Fibroblast of lung (primary cell): ENCODE results near the gene FHOD3. TPM values are rescaled to one million over a fixed set of nuclear protein-coding genes. Genes with fewer than 3 reads are reported as not detected.

Experiments
- DNase-seq, 2 donors: peaks; one replicate each; pipeline versions ENCODE4 v3.0.0 to v3.0.0-alpha.2; 2010; ENCODE audit warnings: low read depth in 2 of 2
- H2AFZ ChIP-seq: 2 replicates; pipeline ENCODE4 v1.5.1; 2012; ENCODE audit warnings: low read length, control low read depth, inconsistent platforms
- H3K27ac ChIP-seq: 2 replicates; pipeline ENCODE4 v1.5.1; 2011; ENCODE audit warnings: low read length, control low read depth; ENCODE audit not compliant: insufficient read depth
- H3K27me3 ChIP-seq: 2 replicates; pipeline ENCODE4 v1.5.1; 2011; ENCODE audit warnings: mild to moderate bottlenecking, low read length; ENCODE audit not compliant: control insufficient read depth, insufficient read depth
- H3K36me3 ChIP-seq: 2 replicates; pipeline ENCODE4 v1.5.1; 2011; ENCODE audit warnings: low read length; ENCODE audit not compliant: control insufficient read depth, insufficient read depth
- H3K4me1 ChIP-seq: 2 replicates; pipeline ENCODE4 v1.5.1; 2011; ENCODE audit warnings: low read length; ENCODE audit not compliant: control insufficient read depth, insufficient read depth; ENCODE audit errors: extremely low read depth
- H3K4me2 ChIP-seq: 2 replicates; pipeline ENCODE4 v1.5.1; 2011; ENCODE audit warnings: low read length, control low read depth; ENCODE audit not compliant: insufficient read depth; ENCODE audit errors: extremely low read depth
- H3K4me3 ChIP-seq, 4 experiments: fragments of 200-600 bp in 1 of 4; sonication (generic) in 1 of 4; replicated peaks in 1 of 4; 2 replicates each; pipeline ENCODE4 v1.5.1; 2011 to 2016; ENCODE audit warnings: low read length in 4 of 4, low read depth in 3 of 4, mild to moderate bottlenecking in 3 of 4, control low read depth in 2 of 4, inconsistent platforms in 1 of 4, mixed read lengths in 1 of 4; ENCODE audit not compliant: insufficient read depth in 1 of 4; ENCODE audit errors: control extremely low read depth in 1 of 4
- H3K79me2 ChIP-seq: 2 replicates; pipeline ENCODE4 v1.5.1; 2012; ENCODE audit warnings: mild to moderate bottlenecking, low read length, inconsistent platforms; ENCODE audit not compliant: control insufficient read depth, insufficient read depth
- H3K9ac ChIP-seq: 2 replicates; pipeline ENCODE4 v1.5.1; 2011; ENCODE audit warnings: mild to moderate bottlenecking, low read length, control low read depth; ENCODE audit not compliant: insufficient read depth
- H3K9me3 ChIP-seq: 2 replicates; pipeline ENCODE4 v1.5.1; 2012; ENCODE audit warnings: low read depth, low read length; ENCODE audit not compliant: control insufficient read depth, insufficient read depth
- H4K20me1 ChIP-seq: 2 replicates; pipeline ENCODE4 v1.5.1; 2011; ENCODE audit warnings: low read length; ENCODE audit not compliant: control insufficient read depth, insufficient read depth; ENCODE audit errors: extremely low read depth
- EZH2 ChIP-seq: IDR thresholded peaks from 2 replicates; pipeline ENCODE4 v1.5.1; 2012; ENCODE audit warnings: low read length, control low read depth, mild to moderate bottlenecking; ENCODE audit errors: missing control alignments
- polyA plus RNA-seq, 2 donors: library from polyadenylated mRNA; depleted of rRNA in 1 of 2; stranded (reverse) in 1 of 2; unstranded in 1 of 2; fragments of >200 nt; gene quantifications; 2 replicates each; pipeline ENCODE4 v1.2.1, GENCODE V29; 2011 to 2012; ENCODE audit warnings: missing spikeins in 1 of 2
- total RNA-seq: library from RNA; depleted of rRNA; stranded (reverse); fragments of >200 nt; gene quantifications from 2 replicates; pipeline ENCODE4 v1.2.1, GENCODE V29; 2014
- TF ChIP-seq, protein P1 (sequence below), 2 donors: IDR thresholded peaks in 1 of 2; conservative IDR thresholded peaks in 1 of 2; 1 replicate in 1 of 2; 2 replicates in 1 of 2; pipeline ENCODE4 v1.5.1; 2011 to 2012; ENCODE audit warnings: low read length in 2 of 2, control low read depth in 1 of 2, inconsistent platforms in 1 of 2, low read depth in 1 of 2, mild to moderate bottlenecking in 1 of 2

Gene FHOD3
- total and polyA plus RNA-seq, 2 donors (not counting 1 experiment from before 2014, with no cell fraction given) = 16.1 to 28.2 TPM

DNA sequence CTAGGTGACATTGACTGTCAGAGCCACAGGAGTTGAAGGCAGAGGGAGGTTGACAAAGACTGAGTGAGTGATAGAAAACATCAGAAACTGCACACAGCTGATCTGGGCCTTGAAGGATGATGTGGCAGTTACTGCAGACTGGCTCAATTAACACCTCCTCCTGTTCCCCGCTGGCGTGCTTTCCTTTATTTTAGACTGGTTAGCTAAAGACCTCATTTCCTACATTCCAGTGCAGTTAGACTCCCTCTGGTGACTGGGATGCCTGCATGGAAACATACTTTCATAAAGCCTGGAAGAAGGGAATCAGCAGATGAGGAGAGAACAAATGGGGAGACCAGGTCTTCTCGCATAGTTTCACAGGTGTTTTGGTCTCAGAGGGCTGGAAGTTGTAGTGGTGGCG, 524.2 kb downstream of the FHOD3 start:
- H3K79me2 ChIP-seq = peaks cover 6% of the 10 kb centered on the region
- H3K4me1 ChIP-seq = no peaks in the 10 kb centered on the region
- no peaks in the 10 kb centered on the region for H3K27me3 ChIP-seq
- H3K9me3 ChIP-seq = no peaks in the 10 kb centered on the region
- no peak overlapping the region for H2AFZ ChIP-seq
- H4K20me1 ChIP-seq = no peaks in the 10 kb centered on the region
- H3K4me3 ChIP-seq = no peak overlapping the region
- TF ChIP-seq EZH2 = no peak
- TF ChIP-seq, protein P1, sequence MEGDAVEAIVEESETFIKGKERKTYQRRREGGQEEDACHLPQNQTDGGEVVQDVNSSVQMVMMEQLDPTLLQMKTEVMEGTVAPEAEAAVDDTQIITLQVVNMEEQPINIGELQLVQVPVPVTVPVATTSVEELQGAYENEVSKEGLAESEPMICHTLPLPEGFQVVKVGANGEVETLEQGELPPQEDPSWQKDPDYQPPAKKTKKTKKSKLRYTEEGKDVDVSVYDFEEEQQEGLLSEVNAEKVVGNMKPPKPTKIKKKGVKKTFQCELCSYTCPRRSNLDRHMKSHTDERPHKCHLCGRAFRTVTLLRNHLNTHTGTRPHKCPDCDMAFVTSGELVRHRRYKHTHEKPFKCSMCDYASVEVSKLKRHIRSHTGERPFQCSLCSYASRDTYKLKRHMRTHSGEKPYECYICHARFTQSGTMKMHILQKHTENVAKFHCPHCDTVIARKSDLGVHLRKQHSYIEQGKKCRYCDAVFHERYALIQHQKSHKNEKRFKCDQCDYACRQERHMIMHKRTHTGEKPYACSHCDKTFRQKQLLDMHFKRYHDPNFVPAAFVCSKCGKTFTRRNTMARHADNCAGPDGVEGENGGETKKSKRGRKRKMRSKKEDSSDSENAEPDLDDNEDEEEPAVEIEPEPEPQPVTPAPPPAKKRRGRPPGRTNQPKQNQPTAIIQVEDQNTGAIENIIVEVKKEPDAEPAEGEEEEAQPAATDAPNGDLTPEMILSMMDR (conservative IDR thresholded peaks at IDR 0.05 in 1 of 2, IDR thresholded peaks at IDR 0.05 in 1 of 2; ENCODE audit: low read depth in 1 of 2, low read length in 2 of 2) = no peak
- no peaks in the 10 kb centered on the region for H3K36me3 ChIP-seq
- no peak overlapping the region for H3K4me2 ChIP-seq
- no peak overlapping the region for H3K9ac ChIP-seq
- no peak overlapping the region for H3K27ac ChIP-seq
- no peak for DNase-seq

GRCh38 chr18:36825526-36825925, 528.0 kb downstream of the FHOD3 start:
- no peak for DNase-seq
- peaks cover 3% of the 10 kb centered on the region for H3K4me1 ChIP-seq
- peaks cover 16% of the 10 kb centered on the region for H3K79me2 ChIP-seq
- no peaks in the 10 kb centered on the region for H3K9me3 ChIP-seq
- no peak overlapping the region for H3K4me3 ChIP-seq
- TF ChIP-seq EZH2 = no peak
- TF ChIP-seq, protein P1 (conservative IDR thresholded peaks at IDR 0.05 in 1 of 2, IDR thresholded peaks at IDR 0.05 in 1 of 2; ENCODE audit: low read depth in 1 of 2, low read length in 2 of 2) = no peak
- H3K36me3 ChIP-seq = no peaks in the 10 kb centered on the region
- no peak overlapping the region for H3K4me2 ChIP-seq
- no peak overlapping the region for H2AFZ ChIP-seq
- H3K9ac ChIP-seq = no peak overlapping the region
- no peak overlapping the region for H3K27ac ChIP-seq
- no peaks in the 10 kb centered on the region for H4K20me1 ChIP-seq
- no peaks in the 10 kb centered on the region for H3K27me3 ChIP-seq

GRCh38 chr18:36826556-36826955, 529.0 kb downstream of the FHOD3 start:
- no peak overlapping the region for H3K4me2 ChIP-seq
- no peak overlapping the region for H2AFZ ChIP-seq
- H3K27me3 ChIP-seq = no peaks in the 10 kb centered on the region
- no peak overlapping the region for H3K4me3 ChIP-seq
- H3K27ac ChIP-seq = no peak overlapping the region
- H3K9me3 ChIP-seq = no peaks in the 10 kb centered on the region
- DNase-seq = no peak
- H4K20me1 ChIP-seq = no peaks in the 10 kb centered on the region
- no peaks in the 10 kb centered on the region for H3K36me3 ChIP-seq
- TF ChIP-seq, protein P1 (conservative IDR thresholded peaks at IDR 0.05 in 1 of 2, IDR thresholded peaks at IDR 0.05 in 1 of 2; ENCODE audit: low read depth in 1 of 2, low read length in 2 of 2) = no peak
- TF ChIP-seq EZH2 = no peak
- H3K79me2 ChIP-seq = peaks cover 16% of the 10 kb centered on the region
- no peak overlapping the region for H3K9ac ChIP-seq
- peaks cover 3% of the 10 kb centered on the region for H3K4me1 ChIP-seq
